GM21576 (cell line): Measurements from ENCODE around the gene PRTN3.
"Not testable (repeated sequence)": the region's sequence is repeated elsewhere in the genome, so short reads cannot be mapped to it uniquely, and the experiment has no call there.

ENCODE experiments used
- ATAC-seq: cut with Tn5 transposase; IDR thresholded peaks from one replicate; pipeline ENCODE4 v1.9.1; 2021; ENCODE audit warnings: mild to moderate bottlenecking, moderate library complexity; ENCODE audit not compliant: unreplicated experiment

The PRTN3 gene

GRCh38 chr19:843180-843835 lies 2.5 kb downstream of the PRTN3 start:
- ATAC-seq = no peak

DNA sequence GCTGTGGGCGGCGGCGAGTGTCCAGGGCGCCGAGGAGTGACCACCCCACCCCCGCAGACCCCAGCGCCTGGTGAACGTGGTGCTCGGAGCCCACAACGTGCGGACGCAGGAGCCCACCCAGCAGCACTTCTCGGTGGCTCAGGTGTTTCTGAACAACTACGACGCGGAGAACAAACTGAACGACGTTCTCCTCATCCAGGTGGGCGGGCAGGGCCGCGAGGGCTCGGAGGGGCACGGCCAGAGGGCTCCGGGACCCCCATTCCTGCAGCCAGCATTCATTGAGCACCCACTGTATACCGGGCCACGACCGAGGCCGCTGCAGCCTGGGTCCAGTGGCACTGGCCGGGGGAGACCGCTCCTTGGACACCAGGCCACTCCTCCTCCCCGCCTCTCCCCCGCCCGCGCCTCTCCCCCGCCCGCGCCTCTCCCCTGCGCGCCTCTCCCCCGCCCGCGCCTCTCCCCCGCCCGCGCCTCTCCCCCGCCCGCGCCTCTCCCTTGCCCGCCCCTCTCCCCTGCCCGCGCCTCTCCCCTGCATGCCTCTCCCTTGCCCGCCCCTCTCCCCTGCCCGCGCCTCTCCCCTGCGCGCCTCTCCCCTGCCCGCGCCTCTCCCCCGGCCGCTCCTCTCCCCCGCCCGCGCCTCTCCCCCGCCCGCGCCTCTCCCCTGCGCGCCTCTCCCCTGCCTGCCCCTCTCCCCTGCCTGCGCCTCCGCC lies 3.2 kb downstream of the PRTN3 start:
- no peak for ATAC-seq

DNA sequence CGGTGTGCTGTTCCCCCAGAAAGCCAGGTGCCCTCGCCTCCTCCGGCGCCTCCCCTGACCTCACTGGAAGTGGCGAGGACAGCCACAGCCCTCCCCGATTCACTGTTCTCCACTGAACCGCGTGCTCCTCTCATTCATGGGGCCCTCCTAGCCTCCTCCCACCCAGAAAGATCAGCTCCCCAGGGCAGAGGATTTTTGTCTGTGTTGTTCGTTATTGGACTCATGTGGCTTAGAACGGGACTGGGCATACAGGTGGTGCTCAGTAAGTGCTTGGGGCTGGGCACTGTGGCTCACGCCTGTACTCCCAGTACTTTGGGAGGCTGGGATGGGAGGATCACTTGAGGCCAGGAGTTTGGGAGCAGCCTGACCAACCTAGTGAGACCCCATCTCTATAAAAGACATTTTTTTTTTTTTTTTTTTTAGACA lies 3.8 kb downstream of the PRTN3 start:
- ATAC-seq = no peak

DNA sequence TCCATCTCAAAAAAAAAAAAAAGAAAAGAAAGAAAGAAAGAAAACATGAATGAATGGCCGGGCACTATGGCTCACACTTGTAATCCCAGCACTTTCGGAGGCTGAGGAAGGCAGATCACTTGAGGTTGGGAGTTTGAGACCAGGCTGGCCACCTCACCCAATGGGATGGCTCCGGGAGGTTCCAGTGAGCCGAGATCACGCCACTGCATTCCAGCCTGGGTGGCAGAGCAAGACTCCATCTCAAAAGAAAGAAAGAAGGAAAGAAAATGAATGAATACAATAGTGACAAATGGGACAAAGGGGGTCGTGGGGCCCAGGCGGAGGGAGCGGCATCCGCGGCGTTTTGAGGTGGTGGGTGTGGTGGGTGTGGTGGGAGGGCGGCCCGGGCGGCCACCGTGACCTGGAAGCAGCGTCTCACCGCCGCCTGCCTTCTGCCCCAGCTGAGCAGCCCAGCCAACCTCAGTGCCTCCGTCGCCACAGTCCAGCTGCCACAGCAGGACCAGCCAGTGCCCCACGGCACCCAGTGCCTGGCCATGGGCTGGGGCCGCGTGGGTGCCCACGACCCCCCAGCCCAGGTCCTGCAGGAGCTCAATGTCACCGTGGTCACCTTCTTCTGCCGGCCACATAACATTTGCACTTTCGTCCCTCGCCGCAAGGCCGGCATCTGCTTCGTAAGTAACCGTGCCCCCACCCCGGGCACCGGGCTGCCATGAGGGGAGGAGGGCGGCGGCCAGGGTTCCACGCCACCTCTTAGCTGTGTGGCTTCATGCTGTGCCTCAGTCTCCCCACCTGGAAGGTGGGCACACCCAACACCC lies 5.1 kb downstream of the PRTN3 start:
- no peak for ATAC-seq

GRCh38 chr19:848386-848921 lies 7.7 kb downstream of the PRTN3 start:
- ATAC-seq = no peak

DNA sequence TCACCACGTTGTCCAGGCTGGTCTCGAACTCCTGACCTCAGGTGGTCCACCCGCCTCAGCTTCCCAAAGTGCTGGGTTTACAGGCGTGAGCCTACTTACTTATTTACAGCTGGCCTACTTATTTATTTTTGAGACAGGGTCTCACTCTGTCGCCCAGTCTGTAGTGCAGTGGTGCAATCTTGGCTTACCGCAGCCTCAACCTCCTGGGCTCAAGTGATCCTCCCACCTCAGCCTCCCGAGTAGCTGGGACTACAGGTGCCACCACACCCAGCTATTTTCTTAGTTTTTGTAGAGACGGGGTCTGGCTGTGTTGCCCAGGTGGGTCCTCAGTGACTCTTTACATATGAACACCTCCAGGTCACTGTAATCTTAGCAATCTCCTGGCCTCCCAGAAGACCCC lies 8.4 kb downstream of the PRTN3 start:
- ATAC-seq = not testable (repeated sequence)

DNA sequence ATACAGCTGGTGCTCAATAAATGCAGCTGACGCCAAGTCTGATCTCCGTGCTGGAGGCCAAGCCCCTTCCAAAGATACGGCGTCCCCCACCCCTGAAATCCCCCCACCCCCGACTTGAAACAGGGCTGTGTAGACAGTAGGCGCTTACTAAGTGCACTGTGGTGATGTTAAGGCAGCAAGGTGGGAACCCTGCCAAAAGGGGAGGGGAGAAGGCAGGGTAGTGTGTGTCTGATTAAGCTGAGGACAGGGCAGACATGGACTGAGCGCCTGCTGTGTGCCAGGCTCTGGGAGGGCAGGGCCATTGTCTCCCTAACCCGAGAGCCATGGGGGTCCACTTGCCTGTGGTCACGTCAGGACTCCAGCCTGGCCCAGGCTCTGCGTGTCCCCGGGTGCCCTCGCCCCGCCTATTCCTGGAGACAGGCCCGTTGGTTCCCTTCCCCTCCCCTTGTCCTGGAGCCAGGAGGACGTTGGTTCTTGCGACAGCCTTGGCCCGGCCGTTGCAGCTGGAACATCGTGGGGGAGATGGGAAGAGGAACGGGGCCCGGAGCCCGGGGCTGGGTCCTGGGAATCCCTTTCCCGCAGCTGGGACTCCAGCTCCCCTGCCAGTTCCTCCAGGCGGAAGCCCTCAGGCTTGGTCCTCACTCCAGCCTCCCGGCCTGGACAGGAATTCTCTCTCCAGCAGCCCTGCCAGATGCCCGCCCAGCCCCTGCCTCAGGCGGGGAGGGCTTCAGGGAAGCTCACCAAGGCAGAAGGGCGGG lies 9.6 kb downstream of the PRTN3 start:
- no peak for ATAC-seq

GRCh38 chr19:850979-851335 lies 10.2 kb downstream of the PRTN3 start:
- ATAC-seq = no peak

- no peak for ATAC-seq
Measured at GRCh38 chr19:852136-853013, 11.6 kb downstream of the PRTN3 start, which contains the start of gene ELANE. Gene ELANE (plus strand): TSS chr19:852303. CDS start chr19:852329, 26 bp downstream.

DNA sequence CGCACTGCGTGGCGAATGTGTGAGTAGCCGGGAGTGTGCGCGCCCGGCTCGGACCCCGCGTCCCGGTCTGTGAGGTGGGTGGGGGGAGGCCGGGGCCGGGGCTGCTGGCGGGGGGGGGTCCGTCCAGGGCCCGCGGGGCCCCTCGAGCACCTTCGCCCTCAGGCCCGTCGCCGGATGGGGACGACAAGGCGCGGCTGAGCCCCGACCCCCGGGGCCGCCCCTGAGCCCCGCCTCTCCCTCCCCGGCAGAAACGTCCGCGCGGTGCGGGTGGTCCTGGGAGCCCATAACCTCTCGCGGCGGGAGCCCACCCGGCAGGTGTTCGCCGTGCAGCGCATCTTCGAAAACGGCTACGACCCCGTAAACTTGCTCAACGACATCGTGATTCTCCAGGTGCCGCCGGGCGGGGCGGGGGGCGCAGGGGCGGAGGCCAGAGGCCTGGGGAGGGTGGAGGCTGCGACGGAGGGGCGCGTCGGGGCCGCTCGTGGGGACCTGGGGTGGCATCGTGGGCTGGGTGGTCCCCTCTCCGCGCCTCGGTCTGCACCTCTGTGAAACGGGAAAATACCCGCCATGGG lies 12.3 kb downstream of the PRTN3 start:
- no peak for ATAC-seq

- ATAC-seq = not testable (repeated sequence)
Measured at GRCh38 chr19:853614-854220, 12.9 kb downstream of the PRTN3 start.

- no peak for ATAC-seq
Measured at GRCh38 chr19:854549-854948, 13.8 kb downstream of the PRTN3 start.

GRCh38 chr19:855142-855541 lies 14.3 kb downstream of the PRTN3 start:
- no peak for ATAC-seq

GRCh38 chr19:855566-856120 lies 14.8 kb downstream of the PRTN3 start:
- ATAC-seq = no peak

GRCh38 chr19:858284-858683 lies 17.5 kb downstream of the PRTN3 start:
- ATAC-seq = no peak

- no peak for ATAC-seq
Measured at GRCh38 chr19:858868-859843, 18.4 kb downstream of the PRTN3 start, which contains the start of gene CFD. Gene CFD (plus strand): TSS chr19:859664. CDS start chr19:859690, 26 bp downstream.

DNA sequence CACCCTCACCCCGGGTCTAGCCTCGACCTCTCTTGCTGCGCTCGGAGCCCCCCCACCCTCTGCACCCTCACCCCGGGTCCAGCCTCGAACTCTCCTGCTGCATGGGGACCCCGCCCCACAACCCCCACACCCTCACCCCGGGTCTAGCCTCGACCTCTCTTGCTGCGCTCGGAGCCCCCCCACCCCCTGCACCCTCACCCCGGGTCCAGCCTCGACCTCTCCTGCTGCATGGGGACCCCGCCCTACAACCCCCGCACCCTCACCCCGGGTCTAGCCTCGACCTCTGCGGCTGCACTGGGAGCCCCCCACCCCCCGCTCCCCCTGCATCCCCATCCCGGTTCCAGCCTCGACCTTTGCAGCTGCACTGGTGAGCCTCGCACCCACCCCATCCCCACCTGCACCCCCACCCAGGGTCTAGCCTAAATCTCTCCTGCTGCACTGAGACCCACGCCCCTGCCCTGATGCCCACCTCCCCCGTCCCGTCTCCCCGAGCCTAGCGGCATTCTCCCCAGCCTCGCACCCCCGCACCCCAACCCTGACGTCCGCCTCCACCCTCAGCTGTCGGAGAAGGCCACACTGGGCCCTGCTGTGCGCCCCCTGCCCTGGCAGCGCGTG lies 20.4 kb downstream of the PRTN3 start:
- ATAC-seq = no peak
